ENCODE measurements around the gene PPIE.
"Not testable (repeated sequence)": the region's sequence is repeated elsewhere in the genome, so short reads cannot be mapped to it uniquely, and the experiment has no call there.

The PPIE gene

GRCh38 chr1:39758556-39759435, 20.1 kb downstream of the PPIE start:
- DNase-seq (ENCODE audit: low read depth): no peak

DNA sequence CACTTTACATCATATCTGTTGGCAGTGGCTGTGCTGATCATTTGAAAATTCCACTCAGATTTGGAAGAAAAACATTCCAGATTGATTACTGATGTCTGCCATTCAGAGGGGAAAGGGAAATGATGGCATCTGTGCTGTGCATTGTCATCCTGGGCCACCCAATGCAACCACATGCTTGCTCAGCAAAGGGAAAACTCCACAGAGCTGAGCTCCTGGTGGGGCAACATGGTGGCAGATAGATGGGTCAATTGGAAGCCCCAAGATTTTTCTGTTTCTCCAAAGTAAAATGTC, 20.7 kb downstream of the PPIE start:
- DNase-seq (ENCODE audit: low read depth): no peak

DNA sequence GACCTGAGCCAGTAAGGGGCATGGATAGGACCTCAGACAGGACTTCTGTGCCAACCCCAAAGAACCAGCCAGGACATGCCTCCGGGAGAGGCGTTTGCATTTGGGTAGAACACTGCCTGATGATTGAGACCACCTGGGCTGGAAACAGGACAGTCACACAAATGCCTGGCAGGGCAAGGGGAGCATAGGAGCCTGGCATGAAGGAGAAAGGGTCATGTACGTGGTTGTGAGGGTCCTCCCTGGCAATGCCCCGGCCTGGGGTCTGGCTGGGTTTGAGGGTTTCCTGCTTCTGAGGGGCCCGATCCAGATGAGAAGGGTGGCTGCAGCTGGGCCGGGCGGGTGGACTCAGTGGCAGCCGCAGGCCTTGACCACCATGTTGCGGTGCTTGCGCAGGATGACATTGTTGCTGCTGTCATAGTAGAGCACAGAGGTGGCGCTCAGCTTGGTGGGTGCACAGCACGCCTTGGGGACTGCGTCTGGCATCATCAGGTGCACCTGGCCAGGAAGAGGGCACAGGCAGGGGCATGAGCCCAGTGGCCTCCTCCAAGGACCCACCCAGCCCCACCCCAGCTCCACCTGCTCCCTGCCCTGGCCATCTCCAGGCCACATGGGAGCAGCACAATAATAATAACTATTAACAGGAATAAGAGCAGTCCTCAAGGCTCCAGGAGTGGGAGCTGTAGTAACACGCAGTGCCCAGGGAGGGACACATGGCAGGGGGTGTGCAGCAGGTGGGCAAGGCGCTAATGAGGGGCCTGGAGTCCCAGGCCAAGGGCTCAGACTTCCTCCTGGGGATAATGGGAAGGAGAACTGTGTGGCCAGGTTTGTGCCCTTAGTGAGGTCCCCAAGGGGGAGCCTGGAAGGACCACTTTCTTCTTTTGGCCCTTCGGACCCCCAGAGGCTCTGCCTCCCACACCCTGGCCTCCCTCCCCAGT, 21.7 kb downstream of the PPIE start:
- no peak for DNase-seq (ENCODE audit: low read depth)

DNA sequence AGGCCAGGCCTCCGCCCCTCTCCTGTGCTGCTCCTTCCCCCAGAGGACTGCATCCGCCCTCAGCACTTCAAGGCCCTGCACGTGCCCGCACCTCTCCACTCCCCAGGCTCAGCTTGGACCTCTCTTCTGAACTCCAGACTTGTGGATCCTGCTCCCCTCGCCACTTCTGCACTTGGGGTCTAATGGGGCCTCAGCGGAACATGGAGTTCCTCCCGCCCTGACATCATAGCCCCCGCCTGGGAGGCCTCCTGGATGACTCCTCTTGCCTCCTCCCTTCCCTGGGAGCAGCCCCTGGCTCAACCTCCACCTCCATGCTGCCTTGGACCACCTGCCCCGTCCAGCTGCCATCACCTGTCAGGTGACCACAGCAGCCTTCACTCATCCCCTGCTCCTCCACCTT, 22.3 kb downstream of the PPIE start:
- DNase-seq (ENCODE audit: low read depth): no peak

- DNase-seq (ENCODE audit: low read depth): no peak
Observed at GRCh38 chr1:39761557-39762260, 23.0 kb downstream of the PPIE start.

- DNase-seq (ENCODE audit: low read depth): no peak
Observed at GRCh38 chr1:39762550-39763540, 24.2 kb downstream of the PPIE start.

DNA sequence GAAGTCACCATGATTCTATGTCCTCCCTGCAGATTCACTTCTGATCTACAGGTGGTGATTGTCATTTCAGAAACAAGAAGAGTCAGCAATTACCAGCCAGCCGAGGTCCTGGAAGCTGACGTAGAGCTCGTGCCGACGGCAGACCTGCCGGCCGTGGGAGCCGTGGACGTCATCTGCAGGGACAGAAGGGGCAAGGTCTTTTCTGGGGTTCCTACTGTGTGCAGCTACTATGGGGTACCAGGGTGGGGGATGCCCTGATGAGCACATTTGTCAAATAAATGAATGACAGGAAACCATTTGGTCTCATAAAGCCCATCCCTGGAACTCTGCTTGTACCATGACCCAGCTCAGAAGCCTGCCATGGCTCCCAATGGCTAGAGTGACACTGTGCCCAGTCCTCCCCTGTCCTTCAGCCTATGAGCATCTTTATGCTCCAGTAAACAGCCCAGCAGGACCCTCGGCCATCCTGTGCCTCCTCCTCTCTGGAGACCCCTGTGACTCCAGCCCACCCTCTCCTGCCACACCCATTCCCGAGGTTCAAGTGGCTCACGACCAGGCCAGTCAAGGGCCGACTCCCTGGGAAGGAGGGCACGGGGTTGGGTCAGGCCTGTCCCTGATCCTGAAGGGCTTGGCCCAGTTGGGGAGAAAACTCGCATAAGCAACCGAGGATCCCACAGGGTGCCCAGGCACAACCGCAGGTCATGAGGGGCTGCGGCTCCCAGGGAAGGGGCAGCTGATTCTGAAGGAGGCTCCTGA, 25.1 kb downstream of the PPIE start:
- DNase-seq (ENCODE audit: low read depth): not testable (repeated sequence)

- DNase-seq (ENCODE audit: low read depth): not testable (repeated sequence)
Observed at GRCh38 chr1:39764512-39764911, 25.8 kb downstream of the PPIE start.

DNA sequence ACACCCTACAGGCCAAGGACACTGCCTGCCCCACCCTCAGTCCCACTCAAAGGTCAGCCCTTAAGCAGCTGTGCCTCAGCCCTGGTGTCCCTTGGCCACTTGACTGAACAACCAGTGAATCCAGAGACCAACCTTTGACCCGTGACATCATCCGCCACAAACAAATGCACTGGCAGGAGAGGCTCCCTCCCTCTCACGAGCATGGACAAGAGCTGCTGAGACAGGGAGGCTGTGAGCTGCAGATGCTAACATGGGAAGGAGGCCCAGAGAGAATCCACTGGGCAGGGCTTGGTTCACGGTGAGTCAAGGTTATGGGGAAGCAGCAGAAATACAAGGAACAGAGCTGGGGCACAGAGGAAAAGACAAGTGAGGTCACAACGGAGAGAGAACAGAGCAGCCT, 27.8 kb downstream of the PPIE start:
- not testable (repeated sequence) for DNase-seq (ENCODE audit: low read depth)

GRCh38 chr1:39769502-39769901, 30.8 kb downstream of the PPIE start:
- not testable (repeated sequence) for DNase-seq (ENCODE audit: low read depth)

GRCh38 chr1:39770100-39771021, 31.7 kb downstream of the PPIE start:
- DNase-seq (ENCODE audit: low read depth): not testable (repeated sequence)

DNA sequence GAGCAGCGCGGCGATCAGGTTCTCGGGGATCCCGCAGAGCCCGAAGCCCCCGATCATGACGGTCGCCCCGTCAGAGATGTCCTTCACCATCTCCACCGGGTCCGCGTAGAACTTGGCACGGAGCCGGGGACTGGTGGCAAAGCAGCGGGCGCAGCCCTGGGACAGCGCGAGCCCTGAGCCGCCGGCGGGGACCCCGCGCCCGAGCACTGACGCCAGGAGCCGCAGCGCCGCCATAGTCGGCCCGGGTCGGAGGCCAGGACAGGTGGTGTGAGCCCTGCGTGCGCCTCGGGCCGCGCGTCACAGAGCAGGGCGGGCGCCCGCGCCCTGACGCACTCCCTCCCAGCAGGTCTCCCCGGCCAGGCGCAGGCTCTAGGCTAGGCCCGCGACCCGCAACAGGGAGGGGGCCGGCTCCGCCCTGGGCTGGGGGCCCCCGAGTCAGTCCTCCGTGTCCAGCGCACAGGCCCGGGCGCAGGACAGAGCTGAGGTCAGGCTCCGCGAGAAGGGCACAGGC, 32.4 kb downstream of the PPIE start, which contains the start of gene OXCT2:
OXCT2 (minus strand) TSS at position 327 of the 511 bp plus-strand sequence; CDS start at position 234, 93 bp downstream.
- DNase-seq (ENCODE audit: low read depth): not testable (repeated sequence)

GRCh38 chr1:39773369-39773979, 34.8 kb downstream of the PPIE start:
- DNase-seq (ENCODE audit: low read depth): not testable (repeated sequence)

DNA sequence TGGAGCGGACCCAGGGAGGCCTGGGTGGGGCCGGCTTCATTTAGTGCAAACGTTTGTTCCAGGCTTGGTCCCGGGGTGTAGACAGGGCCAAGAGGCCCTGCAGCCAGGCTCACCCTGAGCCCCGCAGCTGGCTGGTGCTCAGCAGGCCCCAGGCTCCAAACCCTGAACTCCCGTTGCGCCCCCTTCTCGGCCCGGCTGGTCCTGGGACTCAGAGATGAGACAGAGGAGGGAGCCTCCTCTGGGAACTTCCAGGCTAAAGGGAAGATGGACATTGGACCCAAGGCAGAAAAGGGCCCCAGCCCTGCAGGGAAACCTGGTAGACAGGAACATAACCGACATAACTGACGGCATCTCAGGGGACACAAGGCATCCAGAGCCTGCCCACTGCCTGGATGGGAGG, 36.5 kb downstream of the PPIE start:
- not testable (repeated sequence) for DNase-seq (ENCODE audit: low read depth)

GRCh38 chr1:39775676-39776399, 37.2 kb downstream of the PPIE start:
- DNase-seq (ENCODE audit: low read depth): not testable (repeated sequence)

DNA sequence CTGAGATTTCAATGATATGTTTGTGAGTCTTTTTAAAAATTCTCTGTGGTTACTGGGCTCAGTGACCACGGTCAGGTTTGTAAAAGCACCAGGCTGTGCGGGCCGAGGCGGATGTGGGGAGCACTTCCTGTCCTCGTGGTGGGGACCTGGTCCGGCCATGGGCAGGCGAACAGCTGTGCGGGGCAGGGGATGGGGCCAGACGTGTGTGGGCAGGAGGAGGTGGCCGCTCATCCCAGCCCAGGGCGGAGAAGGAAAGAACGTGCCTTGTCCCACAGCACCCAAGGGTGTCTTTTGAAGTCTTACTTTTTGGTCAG, 37.7 kb downstream of the PPIE start:
- no peak for DNase-seq (ENCODE audit: low read depth)

- no peak for DNase-seq (ENCODE audit: low read depth)
Observed at GRCh38 chr1:39776886-39777285, 38.2 kb downstream of the PPIE start.

GRCh38 chr1:39777306-39777705, 38.6 kb downstream of the PPIE start:
- no peak for DNase-seq (ENCODE audit: low read depth)
